ENCODE data around the gene NBEA.

GRCh38 chr13:35367586-35367985, 425.5 kb downstream of the NBEA start:
- TF ChIP-seq ZNF341 (tag by site-specific recombination; IDR thresholded peaks at IDR 0.05; ENCODE audit: low read depth) (no peak), REST (tag by site-specific recombination; IDR thresholded peaks at IDR 0.05) (no peak), ZNF184 (tag by site-specific recombination; IDR thresholded peaks at IDR 0.05) (no peak), ZNF76 (tag by site-specific recombination; IDR thresholded peaks at IDR 0.05; ENCODE audit: borderline replicate concordance, low read depth) (no peak), KLF8 (tag by site-specific recombination; IDR thresholded peaks at IDR 0.05) (no peak), ZNF768 (tag by site-specific recombination; IDR thresholded peaks at IDR 0.05) (no peak), ZNF274 (IDR thresholded peaks at IDR 0.05; ENCODE audit: low read length) (no peak), ZNF274 (tag by site-specific recombination; IDR thresholded peaks at IDR 0.05; ENCODE audit: borderline replicate concordance) (no peak), ZNF645 (tag by site-specific recombination; IDR thresholded peaks at IDR 0.05) (no peak), ZNF747 (tag by site-specific recombination; IDR thresholded peaks at IDR 0.05) (no peak), ZNF24 (tag by site-specific recombination; IDR thresholded peaks at IDR 0.05) (no peak), ZNF610 (tag by site-specific recombination; IDR thresholded peaks at IDR 0.05; ENCODE audit: borderline replicate concordance) (no peak), CTCF (tag by site-specific recombination; IDR thresholded peaks at IDR 0.05) (no peak)
